Activated naive CD8-positive, alpha-beta T cell treated with anti-CD3 and anti-CD28 coated beads, Interleukin-2, amount 10 ng/mL, durations not matched to agents 7 days and 5 days (primary cell): ENCODE measurements around the gene OR56A1. TPM values are rescaled to one million over a fixed set of nuclear protein-coding genes. Genes with fewer than 3 reads are reported as not detected.
"Not testable (repeated sequence)": the region's sequence is repeated elsewhere in the genome, so short reads cannot be mapped to it uniquely, and the experiment has no call there.

Experiments used
- ATAC-seq: fragments of 150-1000 bp; cut with Tn5 transposase; one replicate; pipeline ENCODE4 v1.10.0; 2021; ENCODE audit warnings: low read depth, moderate library complexity
- POLR2A ChIA-PET: fragments of 350-600 bp; sonication (Branson Sonifier 250); formaldehyde crosslinking; loops from one replicate; lab custom pipeline; 2021; ENCODE audit warnings: antibody characterized with exemption; lab: Charles Lee
- DNase-seq: peaks from one replicate; pipeline ENCODE4 v3.0.0; 2021
- H3K27ac Mint-ChIP-seq: one replicate; pipeline ENCODE4 v1.8.0; 2022; ENCODE audit warnings: mild to moderate bottlenecking, mixed read lengths
- H3K27me3 Mint-ChIP-seq: one replicate; pipeline ENCODE4 v1.8.0; 2022; ENCODE audit warnings: mild to moderate bottlenecking, moderate library complexity, mixed read lengths
- H3K36me3 Mint-ChIP-seq: one replicate; pipeline ENCODE4 v1.8.0; 2021; ENCODE audit warnings: mild to moderate bottlenecking, mixed read lengths
- H3K4me1 Mint-ChIP-seq: one replicate; pipeline ENCODE4 v1.8.0; 2021; ENCODE audit warnings: mixed read lengths
- H3K4me3 Mint-ChIP-seq: one replicate; pipeline ENCODE4 v1.8.0; 2022; ENCODE audit warnings: mild to moderate bottlenecking, moderate library complexity, mixed read lengths
- H3K9me3 Mint-ChIP-seq: one replicate; pipeline ENCODE4 v1.8.0; 2021; ENCODE audit warnings: mixed read lengths
- total RNA-seq, 2 experiments: library from RNA; stranded (reverse); gene quantifications; one replicate each; pipeline ENCODE4 v1.2.3, GENCODE V29; 2021

Gene OR56A1
- total RNA-seq: not detected

- H3K9me3 Mint-ChIP-seq: no peaks in the 10 kb centered on the region
- no peak for ATAC-seq
- H3K4me1 Mint-ChIP-seq: no peaks in the 10 kb centered on the region
- no peaks in the 10 kb centered on the region for H3K36me3 Mint-ChIP-seq
- POLR2A ChIA-PET: no interaction called here
- no peak for DNase-seq
- H3K27ac Mint-ChIP-seq: no peak within 1 kb of the TSS
- no peak within 1 kb of the TSS for H3K4me3 Mint-ChIP-seq
- peaks cover 13% of the 10 kb centered on the region for H3K27me3 Mint-ChIP-seq
Observed at GRCh38 chr11:6030708-6031405, at the start of gene OR56A1. Gene OR56A1, minus strand, starts transcription at chr11:6030758. Its CDS starts 3,066 bp downstream, at chr11:6027692.

- Mint-ChIP-seq H3K36me3 (no peaks in the 10 kb centered on the region), H3K9me3 (peaks cover 3% of the 10 kb centered on the region), H3K27me3 (no peaks in the 10 kb centered on the region), H3K4me3 (no peak overlapping the region), H3K4me1 (no peaks in the 10 kb centered on the region), H3K27ac (no peak overlapping the region)
- POLR2A ChIA-PET: no interaction called here
- ATAC-seq (no peak), DNase-seq (no peak)
Observed at GRCh38 chr11:6079463-6079862, 48.9 kb upstream of the OR56A1 start.

GRCh38 chr11:6077723-6078122 is 47.2 kb upstream of the OR56A1 start:
- no peak overlapping the region for H3K4me3 Mint-ChIP-seq
- POLR2A ChIA-PET: no interaction called here
- H3K27me3 Mint-ChIP-seq: peaks cover 3% of the 10 kb centered on the region
- H3K27ac Mint-ChIP-seq: no peak overlapping the region
- peaks cover 3% of the 10 kb centered on the region for H3K9me3 Mint-ChIP-seq
- no peaks in the 10 kb centered on the region for H3K36me3 Mint-ChIP-seq
- no peak for ATAC-seq
- no peak for DNase-seq
- H3K4me1 Mint-ChIP-seq: no peaks in the 10 kb centered on the region

- DNase-seq, H3K9me3 Mint-ChIP-seq, H3K36me3 Mint-ChIP-seq, H3K4me1 Mint-ChIP-seq, H3K4me3 Mint-ChIP-seq, ATAC-seq, H3K27me3 Mint-ChIP-seq, POLR2A ChIA-PET, H3K27ac Mint-ChIP-seq: not testable (repeated sequence)
Observed at GRCh38 chr11:6076443-6076842, 45.9 kb upstream of the OR56A1 start.

- DNase-seq (no peak), ATAC-seq (no peak)
- no peaks in the 10 kb centered on the region for H3K4me1 Mint-ChIP-seq
- POLR2A ChIA-PET: no interaction called here
- no peaks in the 10 kb centered on the region for H3K9me3 Mint-ChIP-seq
- H3K27ac Mint-ChIP-seq: no peak overlapping the region
- no peaks in the 10 kb centered on the region for H3K36me3 Mint-ChIP-seq
- no peak overlapping the region for H3K4me3 Mint-ChIP-seq
- H3K27me3 Mint-ChIP-seq: no peaks in the 10 kb centered on the region
Observed at GRCh38 chr11:6067502-6067901, 36.9 kb upstream of the OR56A1 start.

GRCh38 chr11:6062691-6063358 is 32.3 kb upstream of the OR56A1 start:
- H3K27me3 Mint-ChIP-seq: peaks cover 5% of the 10 kb centered on the region
- no peaks in the 10 kb centered on the region for H3K36me3 Mint-ChIP-seq
- no peak for ATAC-seq
- POLR2A ChIA-PET: no interaction called here
- H3K9me3 Mint-ChIP-seq: no peaks in the 10 kb centered on the region
- no peaks in the 10 kb centered on the region for H3K4me1 Mint-ChIP-seq
- no peak overlapping the region for H3K4me3 Mint-ChIP-seq
- no peak overlapping the region for H3K27ac Mint-ChIP-seq
- DNase-seq: no peak

GRCh38 chr11:6061475-6061874 is 30.9 kb upstream of the OR56A1 start:
- DNase-seq (no peak), ATAC-seq (no peak)
- POLR2A ChIA-PET: no interaction called here
- H3K27me3 Mint-ChIP-seq: peaks cover 5% of the 10 kb centered on the region
- no peaks in the 10 kb centered on the region for H3K36me3 Mint-ChIP-seq
- no peaks in the 10 kb centered on the region for H3K4me1 Mint-ChIP-seq
- no peaks in the 10 kb centered on the region for H3K9me3 Mint-ChIP-seq
- no peak overlapping the region for H3K27ac Mint-ChIP-seq
- no peak overlapping the region for H3K4me3 Mint-ChIP-seq

GRCh38 chr11:6057452-6057851 is 26.9 kb upstream of the OR56A1 start:
- ATAC-seq: no peak
- Mint-ChIP-seq H3K4me1 (no peaks in the 10 kb centered on the region), H3K9me3 (no peaks in the 10 kb centered on the region), H3K4me3 (no peak overlapping the region), H3K36me3 (no peaks in the 10 kb centered on the region), H3K27ac (no peak overlapping the region), H3K27me3 (peaks cover 14% of the 10 kb centered on the region)
- POLR2A ChIA-PET: no interaction called here
- no peak for DNase-seq

GRCh38 chr11:6055569-6055968 is 25.0 kb upstream of the OR56A1 start:
- DNase-seq (no peak), ATAC-seq (no peak)
- no peaks in the 10 kb centered on the region for H3K4me1 Mint-ChIP-seq
- H3K9me3 Mint-ChIP-seq: no peaks in the 10 kb centered on the region
- no peaks in the 10 kb centered on the region for H3K36me3 Mint-ChIP-seq
- no peak overlapping the region for H3K27ac Mint-ChIP-seq
- H3K27me3 Mint-ChIP-seq: peaks cover 20% of the 10 kb centered on the region
- POLR2A ChIA-PET: no interaction called here
- no peak overlapping the region for H3K4me3 Mint-ChIP-seq

GRCh38 chr11:6052374-6052773 is 21.8 kb upstream of the OR56A1 start:
- Mint-ChIP-seq H3K4me1 (no peaks in the 10 kb centered on the region), H3K4me3 (no peak overlapping the region), H3K9me3 (no peaks in the 10 kb centered on the region), H3K27ac (no peak overlapping the region), H3K36me3 (no peaks in the 10 kb centered on the region), H3K27me3 (peaks cover 28% of the 10 kb centered on the region)
- POLR2A ChIA-PET: no interaction called here
- ATAC-seq: no peak
- no peak for DNase-seq

- no peaks in the 10 kb centered on the region for H3K9me3 Mint-ChIP-seq
- POLR2A ChIA-PET: no interaction called here
- H3K27me3 Mint-ChIP-seq: peaks cover 22% of the 10 kb centered on the region
- no peaks in the 10 kb centered on the region for H3K4me1 Mint-ChIP-seq
- no peak overlapping the region for H3K27ac Mint-ChIP-seq
- no peaks in the 10 kb centered on the region for H3K36me3 Mint-ChIP-seq
- DNase-seq (no peak), ATAC-seq (no peak)
- no peak overlapping the region for H3K4me3 Mint-ChIP-seq
Observed at GRCh38 chr11:6040874-6041273, 10.3 kb upstream of the OR56A1 start.

- POLR2A ChIA-PET: no interaction called here
- H3K36me3 Mint-ChIP-seq: no peaks in the 10 kb centered on the region
Observed at GRCh38 chr11:6027501-6027900, 3.1 kb downstream of the OR56A1 start.

GRCh38 chr11:6025056-6025455 is 5.5 kb downstream of the OR56A1 start:
- Mint-ChIP-seq H3K36me3 (no peaks in the 10 kb centered on the region), H3K4me3 (no peak overlapping the region), H3K4me1 (no peaks in the 10 kb centered on the region), H3K9me3 (no peaks in the 10 kb centered on the region), H3K27ac (no peak overlapping the region), H3K27me3 (peaks cover 16% of the 10 kb centered on the region)
- POLR2A ChIA-PET: no interaction called here
- DNase-seq: no peak
- no peak for ATAC-seq

More at GRCh38 chr11:6027501-6027900, 3.1 kb downstream of the OR56A1 start:
- peaks cover 10% of the 10 kb centered on the region for H3K27me3 Mint-ChIP-seq
- H3K9me3 Mint-ChIP-seq: no peaks in the 10 kb centered on the region
- DNase-seq (no peak), ATAC-seq (no peak)
- H3K27ac Mint-ChIP-seq: no peak overlapping the region
- H3K4me3 Mint-ChIP-seq: no peak overlapping the region
- no peaks in the 10 kb centered on the region for H3K4me1 Mint-ChIP-seq

- no peak for DNase-seq
Observed at GRCh38 chr11:6022956-6023355, 7.6 kb downstream of the OR56A1 start.

More at GRCh38 chr11:6022956-6023355, 7.6 kb downstream of the OR56A1 start:
- Mint-ChIP-seq H3K36me3 (no peaks in the 10 kb centered on the region), H3K9me3 (no peaks in the 10 kb centered on the region), H3K4me1 (no peaks in the 10 kb centered on the region), H3K27ac (no peak overlapping the region), H3K27me3 (peaks cover 29% of the 10 kb centered on the region), H3K4me3 (no peak overlapping the region)
- ATAC-seq: peak; percentile 33
- POLR2A ChIA-PET: no interaction called here
